NT2/D1 (cell line): ENCODE data around the gene LGALS4.

Experiments used
- SUZ12 ChIP-seq: IDR thresholded peaks from 2 replicates; pipeline ENCODE4 v1.6.1; 2011; ENCODE audit not compliant: insufficient read length, insufficient read depth; ENCODE audit errors: extremely low read depth
- YY1 ChIP-seq: IDR thresholded peaks from 2 replicates; pipeline ENCODE4 v1.6.1; 2011; ENCODE audit not compliant: insufficient read length, insufficient read depth
- ZNF274 ChIP-seq: IDR thresholded peaks from 2 replicates; pipeline ENCODE4 v1.6.1; 2011; ENCODE audit warnings: mild to moderate bottlenecking, low read depth, low read length

- TF ChIP-seq YY1 (no peak), ZNF274 (no peak), SUZ12 (no peak)
Observed at GRCh38 chr19:38808741-38809140, 4.0 kb downstream of the LGALS4 start.
